Prostate gland (tissue), 2 donors: ENCODE measurements around the gene CAPN11.

Experiments
- POLR2A ChIP-seq: fragments of 450-650 bp; IDR thresholded peaks from one replicate; pipeline ENCODE4 v1.6.1; 2016; ENCODE audit warnings: antibody characterized with exemption, mild to moderate bottlenecking
- POLR2AphosphoS5 ChIP-seq: sonication (generic); formaldehyde crosslinking; IDR thresholded peaks from one replicate; pipeline ENCODE4 v1.6.1; 2017; ENCODE audit warnings: antibody characterized with exemption
- TF ChIP-seq, protein P1 (sequence below), 4 experiments: fragments of 200-600 bp in 2 of 4; fragments of 450-650 bp in 2 of 4; sonication (generic) in 2 of 4; IDR thresholded peaks; 1 replicate in 3 of 4; 2 replicates in 1 of 4; pipeline ENCODE4 v1.5.1; 2016 to 2019; ENCODE audit warnings: antibody characterized with exemption in 4 of 4, mild to moderate bottlenecking in 2 of 4, moderate library complexity in 2 of 4

DNA sequence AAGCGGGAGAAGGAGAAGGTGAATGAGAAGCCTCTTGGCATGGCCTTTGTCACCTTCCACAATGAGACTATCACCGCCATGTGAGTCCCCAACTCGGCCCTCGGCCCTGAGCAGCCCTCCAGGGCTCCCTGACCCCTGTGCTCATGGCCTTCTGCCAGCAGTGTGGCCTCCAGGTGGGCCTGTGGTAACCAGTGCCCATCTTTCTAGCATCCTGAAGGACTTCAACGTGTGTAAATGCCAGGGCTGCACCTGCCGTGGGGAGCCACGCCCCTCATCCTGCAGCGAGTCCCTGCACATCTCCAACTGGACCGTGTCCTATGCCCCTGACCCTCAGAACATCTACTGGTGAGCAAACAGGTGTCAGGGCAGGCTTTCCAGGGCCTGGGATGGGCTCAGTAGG lies 10.3 kb upstream of the CAPN11 start:
- TF ChIP-seq, protein P1, sequence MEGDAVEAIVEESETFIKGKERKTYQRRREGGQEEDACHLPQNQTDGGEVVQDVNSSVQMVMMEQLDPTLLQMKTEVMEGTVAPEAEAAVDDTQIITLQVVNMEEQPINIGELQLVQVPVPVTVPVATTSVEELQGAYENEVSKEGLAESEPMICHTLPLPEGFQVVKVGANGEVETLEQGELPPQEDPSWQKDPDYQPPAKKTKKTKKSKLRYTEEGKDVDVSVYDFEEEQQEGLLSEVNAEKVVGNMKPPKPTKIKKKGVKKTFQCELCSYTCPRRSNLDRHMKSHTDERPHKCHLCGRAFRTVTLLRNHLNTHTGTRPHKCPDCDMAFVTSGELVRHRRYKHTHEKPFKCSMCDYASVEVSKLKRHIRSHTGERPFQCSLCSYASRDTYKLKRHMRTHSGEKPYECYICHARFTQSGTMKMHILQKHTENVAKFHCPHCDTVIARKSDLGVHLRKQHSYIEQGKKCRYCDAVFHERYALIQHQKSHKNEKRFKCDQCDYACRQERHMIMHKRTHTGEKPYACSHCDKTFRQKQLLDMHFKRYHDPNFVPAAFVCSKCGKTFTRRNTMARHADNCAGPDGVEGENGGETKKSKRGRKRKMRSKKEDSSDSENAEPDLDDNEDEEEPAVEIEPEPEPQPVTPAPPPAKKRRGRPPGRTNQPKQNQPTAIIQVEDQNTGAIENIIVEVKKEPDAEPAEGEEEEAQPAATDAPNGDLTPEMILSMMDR (IDR thresholded peaks at IDR 0.05): no peak
- TF ChIP-seq POLR2AphosphoS5: no peak
- TF ChIP-seq POLR2A: no peak
